HEK293T (cell line): ENCODE measurements around the gene MARK2.

ENCODE experiments used
- CTCF ChIA-PET: fragments of 350-600 bp; formaldehyde crosslinking; extraction: SDS; loops from one replicate; lab custom pipeline; 2021; ENCODE audit warnings: antibody characterized with exemption, inconsistent platforms; lab: Yijun Ruan, JAX
- POLR2A ChIA-PET: fragments of 350-600 bp; formaldehyde crosslinking; extraction: SDS; loops from one replicate; lab custom pipeline; 2020; ENCODE audit warnings: antibody characterized with exemption, inconsistent platforms; lab: Yijun Ruan, JAX
- DNase-seq: peaks from one replicate; pipeline ENCODE4 v3.0.0; 2012; ENCODE audit warnings: mixed read lengths; ENCODE audit errors: extremely low spot score
- ARNT ChIP-seq: fragments of 450-650 bp; IDR thresholded peaks from 2 replicates; pipeline ENCODE4 v1.6.1; 2017; ENCODE audit warnings: mild to moderate bottlenecking
- BHLHE40 ChIP-seq: fragments of 450-650 bp; IDR thresholded peaks from 2 replicates; pipeline ENCODE4 v1.6.1; 2016; ENCODE audit warnings: mild to moderate bottlenecking, moderate library complexity, borderline replicate concordance
- CTBP1 ChIP-seq: fragments of 450-650 bp; IDR thresholded peaks from 2 replicates; pipeline ENCODE4 v1.6.1; 2016; ENCODE audit warnings: borderline replicate concordance
- ELF4 ChIP-seq: fragments of 450-650 bp; IDR thresholded peaks from 2 replicates; pipeline ENCODE4 v1.6.1; 2017; ENCODE audit warnings: antibody characterized with exemption
- FOXA1 ChIP-seq: fragments of 450-650 bp; IDR thresholded peaks from 2 replicates; pipeline ENCODE4 v1.6.1; 2016; ENCODE audit warnings: mild to moderate bottlenecking
- FOXK2 ChIP-seq: fragments of 450-650 bp; IDR thresholded peaks from 2 replicates; pipeline ENCODE4 v1.6.1; 2016; ENCODE audit warnings: mild to moderate bottlenecking
- FOXM1 ChIP-seq: fragments of 450-650 bp; IDR thresholded peaks from 2 replicates; pipeline ENCODE4 v1.6.1; 2017; ENCODE audit warnings: mild to moderate bottlenecking, borderline replicate concordance
- HDGF ChIP-seq: fragments of 450-650 bp; IDR thresholded peaks from 2 replicates; pipeline ENCODE4 v1.6.1; 2017; ENCODE audit warnings: antibody characterized with exemption, borderline replicate concordance
- L3MBTL2 ChIP-seq: fragments of 450-650 bp; conservative IDR thresholded peaks from 2 replicates; pipeline ENCODE4 v1.6.1; 2016; ENCODE audit warnings: mild to moderate bottlenecking
- LEF1 ChIP-seq: fragments of 450-650 bp; IDR thresholded peaks from 2 replicates; pipeline ENCODE4 v1.6.1; 2017; ENCODE audit warnings: mild to moderate bottlenecking, borderline replicate concordance
- NFRKB ChIP-seq: fragments of 450-650 bp; IDR thresholded peaks from 2 replicates; pipeline ENCODE4 v1.6.1; 2016; ENCODE audit warnings: mild to moderate bottlenecking, moderate library complexity
- SP1 ChIP-seq: fragments of 450-650 bp; IDR thresholded peaks from 2 replicates; pipeline ENCODE4 v1.6.1; 2017
- SUZ12 ChIP-seq: fragments of 450-650 bp; IDR thresholded peaks from 2 replicates; pipeline ENCODE4 v1.6.1; 2016; ENCODE audit warnings: mild to moderate bottlenecking
- TARDBP ChIP-seq: fragments of 450-650 bp; IDR thresholded peaks from 2 replicates; pipeline ENCODE4 v1.6.1; 2016
- ZNF384 ChIP-seq: fragments of 450-650 bp; IDR thresholded peaks from 2 replicates; pipeline ENCODE4 v1.6.1; 2016
- TF ChIP-seq, protein P1 (sequence below): fragments of 450-650 bp; IDR thresholded peaks from 2 replicates; pipeline ENCODE4 v1.6.1; 2016

Gene MARK2

DNA sequence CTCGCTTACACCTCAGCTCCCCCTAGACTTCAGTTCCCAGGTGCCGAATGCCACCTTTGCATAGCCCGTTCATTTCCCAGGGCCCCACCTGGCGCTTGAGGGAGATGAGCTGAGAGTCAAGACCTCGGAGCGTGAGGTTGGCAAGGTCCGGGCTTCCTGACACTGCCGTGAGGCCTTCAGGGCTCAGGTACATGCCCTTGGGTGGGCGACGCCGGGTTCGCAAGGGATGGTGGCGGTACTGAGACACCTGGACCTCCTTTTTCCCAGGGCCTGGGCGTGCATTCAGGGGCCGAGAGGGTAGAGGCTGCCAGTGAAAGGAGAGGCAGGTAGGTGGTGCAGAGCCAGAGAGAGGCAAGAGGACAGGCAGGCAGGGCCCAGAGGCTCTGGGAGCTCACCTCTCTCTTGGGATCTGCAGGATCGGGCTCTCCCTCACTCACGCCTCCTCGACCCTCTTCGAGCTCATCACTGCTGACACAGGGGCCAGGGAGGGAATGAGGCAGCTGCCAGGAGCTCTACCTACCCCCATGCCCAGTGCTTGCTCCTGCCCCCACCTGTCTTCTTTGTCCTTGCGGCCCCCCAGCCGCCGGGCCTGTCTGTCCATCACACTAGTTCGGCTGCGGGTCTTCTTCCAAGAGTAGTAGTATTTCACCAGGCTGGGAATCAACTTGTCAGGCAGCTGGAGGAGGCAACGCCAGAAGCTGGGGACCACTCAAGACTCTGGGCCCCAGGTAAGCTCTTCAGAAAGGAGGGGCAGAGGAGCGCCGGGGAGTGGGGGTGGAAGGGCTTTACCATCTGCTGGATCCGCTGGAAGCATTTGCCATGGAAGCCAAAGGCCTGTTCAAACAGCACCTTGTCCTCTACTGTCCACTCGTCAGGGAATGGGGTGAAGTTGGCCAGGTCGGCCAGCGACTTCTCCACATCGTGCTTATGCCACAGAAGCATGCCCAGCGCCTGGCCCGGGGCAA lies 75.2 kb downstream of the MARK2 start:
- TF ChIP-seq ARNT: no peak
- TF ChIP-seq ZNF384: no peak
- no peak for TF ChIP-seq LEF1
- TF ChIP-seq, protein P1, sequence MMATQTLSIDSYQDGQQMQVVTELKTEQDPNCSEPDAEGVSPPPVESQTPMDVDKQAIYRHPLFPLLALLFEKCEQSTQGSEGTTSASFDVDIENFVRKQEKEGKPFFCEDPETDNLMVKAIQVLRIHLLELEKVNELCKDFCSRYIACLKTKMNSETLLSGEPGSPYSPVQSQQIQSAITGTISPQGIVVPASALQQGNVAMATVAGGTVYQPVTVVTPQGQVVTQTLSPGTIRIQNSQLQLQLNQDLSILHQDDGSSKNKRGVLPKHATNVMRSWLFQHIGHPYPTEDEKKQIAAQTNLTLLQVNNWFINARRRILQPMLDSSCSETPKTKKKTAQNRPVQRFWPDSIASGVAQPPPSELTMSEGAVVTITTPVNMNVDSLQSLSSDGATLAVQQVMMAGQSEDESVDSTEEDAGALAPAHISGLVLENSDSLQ: no peak
- TF ChIP-seq BHLHE40: no peak
- no peak for TF ChIP-seq SUZ12
- TF ChIP-seq NFRKB: no peak
- TF ChIP-seq TARDBP: no peak
- no peak for TF ChIP-seq L3MBTL2
- no peak for TF ChIP-seq HDGF
- TF ChIP-seq FOXK2: no peak
- no peak for TF ChIP-seq ELF4
- no peak for TF ChIP-seq FOXA1
- CTCF ChIA-PET: interaction anchor here (0.6 to 1.5 kb wide), 2 partner anchors 32 to 1705 kb away, joined by 3 to 5 read pairs; no protein-coding TSS in a partner anchor
- POLR2A ChIA-PET: interaction anchor here (0.9 to 1.0 kb wide), 2 partner anchors 28 to 74 kb away, joined by 3 read pairs; no protein-coding TSS in a partner anchor

DNA sequence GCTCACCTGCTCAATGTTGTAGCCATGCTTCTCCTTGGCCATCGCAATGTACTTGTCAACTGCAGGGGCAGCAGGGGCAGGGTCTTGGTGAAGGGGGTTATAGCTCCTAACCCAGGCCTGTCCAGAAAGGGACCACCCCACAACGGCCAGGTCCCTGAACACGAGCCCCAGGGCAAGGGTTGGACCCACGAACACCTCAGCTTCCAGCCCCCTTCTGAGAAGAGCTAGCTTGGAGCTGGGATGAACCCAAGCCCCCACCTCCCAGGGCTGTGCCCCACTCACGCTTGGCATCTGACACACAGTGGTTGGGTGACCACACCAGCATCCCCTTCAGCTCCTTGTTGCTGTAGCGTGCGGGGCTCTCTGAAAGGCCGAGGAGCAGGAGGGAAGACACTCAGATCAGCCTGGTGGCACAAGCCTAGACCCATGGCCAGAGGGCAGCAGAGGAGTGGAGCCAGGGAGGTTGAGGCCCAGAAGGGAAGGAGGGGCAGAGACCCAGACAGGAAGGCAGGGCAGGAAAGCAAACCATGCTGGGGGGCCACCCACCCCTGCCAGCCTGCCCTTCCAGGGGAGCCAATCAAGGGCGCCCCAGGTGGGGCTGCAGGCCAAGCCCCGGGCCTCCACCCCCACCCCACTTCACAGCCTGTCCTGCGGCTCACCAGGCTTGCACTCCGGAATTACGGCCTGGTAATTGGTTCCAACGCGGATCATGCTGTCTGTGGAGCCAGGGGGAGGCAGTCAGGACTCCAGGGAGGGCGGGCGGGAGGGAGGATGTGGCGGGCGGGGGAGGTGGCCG lies 76.2 kb downstream of the MARK2 start:
- no peak for DNase-seq
- no peak for TF ChIP-seq ELF4
- no peak for TF ChIP-seq TARDBP
- TF ChIP-seq, protein P1: no peak
- TF ChIP-seq FOXM1: no peak
- no peak for TF ChIP-seq FOXK2
- TF ChIP-seq BHLHE40: no peak
- no peak for TF ChIP-seq L3MBTL2
- TF ChIP-seq CTBP1: no peak
- TF ChIP-seq ZNF384: no peak
- TF ChIP-seq FOXA1: no peak
- no peak for TF ChIP-seq NFRKB
- TF ChIP-seq SUZ12: no peak
- TF ChIP-seq ARNT: no peak
- TF ChIP-seq SP1: no peak
- no peak for TF ChIP-seq LEF1
- TF ChIP-seq HDGF: no peak
- ChIA-PET POLR2A (interaction anchor here (0.9 to 1.4 kb wide), 3 partner anchors 28 to 115 kb away, joined by 3 read pairs; no protein-coding TSS in a partner anchor), CTCF (interaction anchor here (1.5 kb wide), 1 partner anchor 31 kb away, joined by 5 read pairs; no protein-coding TSS in a partner anchor)

More for the DNA sequence above, 75.2 kb downstream of the MARK2 start:
- DNase-seq: no peak

DNA sequence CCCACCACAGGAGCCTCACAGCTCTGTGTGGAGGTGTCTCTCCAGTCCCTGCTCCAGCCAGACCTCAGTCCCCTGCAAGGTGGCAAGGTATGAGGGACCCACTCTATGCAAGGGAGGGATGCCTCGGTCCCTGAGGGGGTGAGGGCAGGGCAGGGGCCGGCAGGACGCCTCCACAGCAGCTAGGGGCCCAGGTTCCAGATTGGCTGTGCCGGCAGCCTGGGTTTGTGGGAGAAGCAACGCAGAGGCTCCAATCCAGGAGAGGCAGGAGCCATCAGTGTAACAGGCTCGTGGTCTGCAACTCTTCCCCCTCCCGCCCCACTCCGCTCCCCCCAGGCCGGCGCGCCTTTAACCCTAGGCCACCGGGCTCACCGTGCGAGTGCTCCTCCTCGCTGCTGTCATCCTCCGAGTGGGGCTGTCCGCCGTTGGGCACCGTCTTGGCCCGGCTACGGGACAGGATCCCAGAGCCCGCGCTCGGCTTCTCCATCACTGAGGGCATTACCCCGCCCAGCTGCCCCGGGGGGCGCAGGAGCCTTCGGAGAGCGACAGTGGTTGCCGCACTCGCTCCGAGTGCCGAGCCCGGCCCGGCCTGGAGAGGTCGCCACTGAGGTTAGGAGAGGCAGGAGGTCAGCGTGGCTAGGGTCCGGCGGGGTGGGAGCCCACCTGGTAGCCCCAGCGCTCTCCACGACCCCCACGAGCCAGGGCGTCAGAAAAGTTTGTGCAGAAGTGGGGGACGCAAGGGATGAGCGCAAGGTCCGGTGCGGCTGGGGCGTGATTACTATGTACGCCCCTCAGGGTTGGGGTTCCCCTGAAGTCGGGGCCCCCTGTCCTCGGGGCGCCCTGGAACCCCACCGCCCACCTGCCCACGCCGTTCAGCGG lies 77.3 kb downstream of the MARK2 start:
- TF ChIP-seq TARDBP (no peak), NFRKB (no peak)
- CTCF ChIA-PET: interaction anchor here (1.4 kb wide), 1 partner anchor 18 kb away, joined by 6 read pairs; no protein-coding TSS in a partner anchor
- POLR2A ChIA-PET: interaction anchor here (1.0 to 2.6 kb wide), 7 partner anchors 11 to 150 kb away, joined by 3 to 11 read pairs (median 4); partner anchors contain the start of gene MARK2
- peak; percentile 82 for DNase-seq

DNA sequence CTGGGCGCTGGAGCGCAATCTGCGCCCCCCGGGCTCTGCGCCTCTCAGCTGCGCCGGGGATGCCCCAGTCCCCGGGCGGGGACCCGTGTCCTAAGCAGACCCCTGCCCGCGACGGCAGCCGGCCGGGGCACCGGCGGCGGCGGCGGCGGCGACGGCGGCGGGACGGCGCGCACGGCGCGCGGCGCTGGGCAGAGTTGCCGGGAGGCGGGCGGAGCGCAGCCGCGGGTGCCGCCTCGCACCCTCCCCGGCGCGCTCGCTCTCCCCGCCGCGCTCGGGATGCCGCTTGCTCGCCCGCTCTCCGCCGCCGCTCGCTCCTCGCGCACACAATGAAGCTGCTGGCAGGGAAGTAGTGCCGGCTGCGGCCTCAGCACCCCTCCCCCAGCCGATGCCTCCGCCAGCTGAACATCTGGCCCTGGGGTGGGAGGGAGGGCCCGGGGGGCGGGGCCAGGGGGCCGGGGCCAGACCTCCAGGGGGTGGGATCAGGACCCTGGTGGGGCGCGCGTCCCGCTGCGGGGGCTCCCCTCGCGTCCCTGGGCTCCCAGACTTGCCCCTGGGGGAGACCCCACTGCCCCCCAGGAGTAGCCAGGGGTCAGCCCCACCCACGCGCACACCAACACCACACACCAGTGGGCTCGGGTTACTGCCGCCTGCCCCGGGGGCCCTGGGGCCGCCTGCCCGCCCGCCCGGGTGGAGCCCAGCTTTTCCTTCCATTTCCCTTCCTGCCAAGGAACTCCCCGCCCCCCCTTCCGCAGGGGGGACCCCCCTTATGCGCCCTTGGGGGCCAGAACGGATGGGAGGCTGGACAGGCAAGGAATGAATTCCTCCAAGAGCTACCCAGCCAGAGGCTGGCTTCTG lies 78.2 kb downstream of the MARK2 start, which contains the start of gene RCOR2:
Gene RCOR2, minus strand, starts transcription at position 328 of the 855 bp plus-strand sequence. CDS start 708 bp downstream, outside the sequence.
- DNase-seq: peak; percentile 85
- CTCF ChIA-PET: interaction anchor here (0.7 to 1.4 kb wide), 3 partner anchors 18 to 29 kb away, joined by 3 to 6 read pairs (median 3); no protein-coding TSS in a partner anchor
- TF ChIP-seq FOXM1 (no peak), LEF1 (no peak)
- POLR2A ChIA-PET: interaction anchor here (0.8 to 2.6 kb wide), 10 partner anchors 10 to 151 kb away, joined by 3 to 11 read pairs (median 4); partner anchors contain the start of genes COX8A, MARK2 and NAA40
